Mucosa of stomach (tissue), 1 donor: ENCODE measurements around the gene TRABD2B.

Source experiments
- H3K27me3 ChIP-seq: one replicate; pipeline ENCODE4 v1.7.0; 2013; ENCODE audit warnings: mild to moderate bottlenecking, low read length; ENCODE audit not compliant: control insufficient read depth, insufficient read depth
- H3K36me3 ChIP-seq: one replicate; pipeline ENCODE4 v1.7.0; 2013; ENCODE audit warnings: low read length; ENCODE audit not compliant: control insufficient read depth, insufficient read depth
- H3K4me1 ChIP-seq: one replicate; pipeline ENCODE4 v1.7.0; 2013; ENCODE audit warnings: mild to moderate bottlenecking, low read length; ENCODE audit not compliant: control insufficient read depth, insufficient read depth
- H3K4me3 ChIP-seq: one replicate; pipeline ENCODE4 v1.7.0; 2013; ENCODE audit warnings: low read length
- H3K9ac ChIP-seq: one replicate; pipeline ENCODE4 v1.7.0; 2013; ENCODE audit warnings: mild to moderate bottlenecking, low read length, moderate library complexity
- H3K9me3 ChIP-seq: one replicate; pipeline ENCODE4 v1.7.0; 2013; ENCODE audit warnings: mild to moderate bottlenecking, low read length, moderate library complexity; ENCODE audit not compliant: control insufficient read depth
- donor health status: Pancreatic carcinoma.

Gene TRABD2B

GRCh38 chr1:47759251-47759935 is 237.8 kb downstream of the TRABD2B start:
- H3K4me1 ChIP-seq = no peaks in the 10 kb centered on the region
- peaks cover 18% of the 10 kb centered on the region for H3K27me3 ChIP-seq
- H3K36me3 ChIP-seq = no peaks in the 10 kb centered on the region
- no peak overlapping the region for H3K4me3 ChIP-seq
- no peaks in the 10 kb centered on the region for H3K9me3 ChIP-seq
- no peak overlapping the region for H3K9ac ChIP-seq

GRCh38 chr1:47758341-47759250 is 238.6 kb downstream of the TRABD2B start:
- no peak overlapping the region for H3K9ac ChIP-seq
- H3K4me3 ChIP-seq = no peak overlapping the region
- no peaks in the 10 kb centered on the region for H3K36me3 ChIP-seq
- no peaks in the 10 kb centered on the region for H3K9me3 ChIP-seq
- peaks cover 18% of the 10 kb centered on the region for H3K27me3 ChIP-seq
- no peaks in the 10 kb centered on the region for H3K4me1 ChIP-seq

- Histone ChIP-seq H3K4me1 (no peaks in the 10 kb centered on the region), H3K27me3 (peaks cover 18% of the 10 kb centered on the region), H3K36me3 (no peaks in the 10 kb centered on the region), H3K9me3 (no peaks in the 10 kb centered on the region), H3K4me3 (no peak overlapping the region), H3K9ac (no peak overlapping the region)
These were observed 239.8 kb downstream of the TRABD2B start for GRCh38 chr1:47757226-47757975.

GRCh38 chr1:47756411-47756810 is 240.8 kb downstream of the TRABD2B start:
- Histone ChIP-seq H3K4me3 (no peak overlapping the region), H3K4me1 (no peaks in the 10 kb centered on the region), H3K9me3 (no peaks in the 10 kb centered on the region), H3K36me3 (no peaks in the 10 kb centered on the region), H3K27me3 (peaks cover 13% of the 10 kb centered on the region), H3K9ac (no peak overlapping the region)

- Histone ChIP-seq H3K27me3 (peaks cover 13% of the 10 kb centered on the region), H3K9me3 (no peaks in the 10 kb centered on the region), H3K36me3 (no peaks in the 10 kb centered on the region), H3K4me3 (no peak overlapping the region), H3K4me1 (no peaks in the 10 kb centered on the region), H3K9ac (no peak overlapping the region)
These were observed 241.2 kb downstream of the TRABD2B start for GRCh38 chr1:47756006-47756405.

GRCh38 chr1:47755101-47755990 is 241.8 kb downstream of the TRABD2B start:
- Histone ChIP-seq H3K36me3 (no peaks in the 10 kb centered on the region), H3K4me1 (no peaks in the 10 kb centered on the region), H3K9me3 (no peaks in the 10 kb centered on the region), H3K9ac (no peak overlapping the region), H3K4me3 (no peak overlapping the region), H3K27me3 (peaks cover 13% of the 10 kb centered on the region)

GRCh38 chr1:47754221-47754620 is 243.0 kb downstream of the TRABD2B start:
- H3K9me3 ChIP-seq = no peaks in the 10 kb centered on the region

GRCh38 chr1:47753808-47754207 is 243.4 kb downstream of the TRABD2B start:
- no peaks in the 10 kb centered on the region for H3K36me3 ChIP-seq
- H3K9me3 ChIP-seq = no peaks in the 10 kb centered on the region
- peaks cover 8% of the 10 kb centered on the region for H3K27me3 ChIP-seq
- H3K4me3 ChIP-seq = no peak overlapping the region
- no peaks in the 10 kb centered on the region for H3K4me1 ChIP-seq
- H3K9ac ChIP-seq = no peak overlapping the region

More at GRCh38 chr1:47754221-47754620, 243.0 kb downstream of the TRABD2B start:
- Histone ChIP-seq H3K4me3 (no peak overlapping the region), H3K4me1 (no peaks in the 10 kb centered on the region), H3K27me3 (peaks cover 8% of the 10 kb centered on the region), H3K9ac (no peak overlapping the region), H3K36me3 (no peaks in the 10 kb centered on the region)

- Histone ChIP-seq H3K4me1 (no peaks in the 10 kb centered on the region), H3K4me3 (no peak overlapping the region), H3K36me3 (no peaks in the 10 kb centered on the region), H3K9ac (no peak overlapping the region), H3K27me3 (no peaks in the 10 kb centered on the region), H3K9me3 (no peaks in the 10 kb centered on the region)
These were observed 244.6 kb downstream of the TRABD2B start for GRCh38 chr1:47752559-47752958.

- H3K36me3 ChIP-seq = no peaks in the 10 kb centered on the region
- no peaks in the 10 kb centered on the region for H3K9me3 ChIP-seq
- no peak overlapping the region for H3K4me3 ChIP-seq
- no peaks in the 10 kb centered on the region for H3K4me1 ChIP-seq
- no peaks in the 10 kb centered on the region for H3K27me3 ChIP-seq
- no peak overlapping the region for H3K9ac ChIP-seq
These were observed 245.2 kb downstream of the TRABD2B start for GRCh38 chr1:47751996-47752451.

- Histone ChIP-seq H3K4me1 (no peaks in the 10 kb centered on the region), H3K27me3 (no peaks in the 10 kb centered on the region), H3K36me3 (no peaks in the 10 kb centered on the region), H3K9me3 (no peaks in the 10 kb centered on the region), H3K4me3 (no peak overlapping the region), H3K9ac (no peak overlapping the region)
These were observed 246.0 kb downstream of the TRABD2B start for GRCh38 chr1:47751193-47751592.
